ENCODE results near the gene CA9. TPM values are rescaled to one million over a fixed set of nuclear protein-coding genes. Genes with fewer than 3 reads are reported as not detected.
A peak's percentile ranks its signal among the peaks of the same experiment; 100 is the strongest.
"Not testable (repeated sequence)": the region's sequence is repeated elsewhere in the genome, so short reads cannot be mapped to it uniquely, and the experiment has no call there.

The CA9 gene
- polyA plus RNA-seq, 3 donors from 2014 or later: not detected

- Mint-ChIP-seq H3K4me3 (no peak overlapping the region), H3K27ac (peak overlapping the region in 3 of 6 donors; percentile 3 to 53 (median 28)), H3K36me3 (peaks cover 9 to 16% (median 10%) of the 10 kb centered on the region in 3 donors), H3K9me3 (no peaks in the 10 kb centered on the region), H3K4me1 (peaks cover 72 to 85% of the 10 kb centered on the region in 2 donors), H3K27me3 (ENCODE audit: low read depth in 3 of 3) (peaks cover 10 to 15% (median 10%) of the 10 kb centered on the region in 3 donors)
- DNase-seq: no peak
Observed at GRCh38 chr9:35643046-35643445, 30.7 kb upstream of the CA9 start.

DNA sequence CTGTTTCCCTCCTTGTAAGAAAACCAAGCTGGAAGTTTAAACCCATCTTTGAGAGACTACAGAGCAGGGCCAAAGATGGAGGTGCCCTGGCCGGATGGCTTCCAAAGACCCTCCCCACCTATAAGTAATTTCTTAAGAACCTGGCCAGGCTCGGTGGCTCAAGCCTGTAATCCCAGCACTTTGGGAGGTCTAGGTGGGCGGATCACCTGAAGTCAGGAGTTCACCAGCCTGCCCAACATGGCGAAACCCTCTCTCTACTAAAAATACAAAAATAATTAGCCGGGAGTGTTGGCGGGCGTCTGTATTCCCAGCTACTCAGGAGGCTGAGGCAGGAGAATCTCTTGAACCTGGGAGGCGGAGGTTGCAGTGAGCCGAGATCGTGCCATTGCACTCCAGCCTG is 28.0 kb upstream of the CA9 start:
- Mint-ChIP-seq H3K27ac (peak overlapping the region; percentile 97 to 99 (median 98)), H3K4me3 (peak overlapping the region; percentile 92 to 100 (median 96)), H3K27me3 (ENCODE audit: low read depth in 3 of 3) (peaks cover 10 to 18% (median 10%) of the 10 kb centered on the region in 3 donors), H3K4me1 (peaks cover 66 to 76% of the 10 kb centered on the region in 2 donors)
- not testable (repeated sequence) for H3K36me3 Mint-ChIP-seq, H3K9me3 Mint-ChIP-seq, DNase-seq

GRCh38 chr9:35646153-35646532 is 27.6 kb upstream of the CA9 start:
- H3K27me3 Mint-ChIP-seq (ENCODE audit: low read depth in 3 of 3): peaks cover 10 to 18% (median 10%) of the 10 kb centered on the region in 3 donors
- peak overlapping the region; percentile 92 to 100 (median 96) for H3K4me3 Mint-ChIP-seq
- peak overlapping the region; percentile 97 to 99 (median 98) for H3K27ac Mint-ChIP-seq
- no peaks in the 10 kb centered on the region for H3K9me3 Mint-ChIP-seq
- H3K36me3 Mint-ChIP-seq: peaks cover 0 to 5% (median 4%) of the 10 kb centered on the region in 3 donors
- H3K4me1 Mint-ChIP-seq: peaks cover 62 to 73% of the 10 kb centered on the region in 2 donors
- DNase-seq: no peak

- Mint-ChIP-seq H3K27ac (peak overlapping the region; percentile 97 to 99 (median 98)), H3K4me1 (peaks cover 57 to 73% of the 10 kb centered on the region in 2 donors), H3K36me3 (peaks cover 0 to 4% (median 4%) of the 10 kb centered on the region in 3 donors), H3K9me3 (no peaks in the 10 kb centered on the region), H3K27me3 (ENCODE audit: low read depth in 3 of 3) (peaks cover 10 to 18% (median 10%) of the 10 kb centered on the region in 3 donors), H3K4me3 (peak overlapping the region; percentile 92 to 100 (median 96))
- peak; percentile 91 to 92 (median 91) for DNase-seq
Observed at GRCh38 chr9:35646533-35647265, 27.0 kb upstream of the CA9 start.

- H3K27ac Mint-ChIP-seq: peak overlapping the region in 4 of 6 donors; percentile 60 to 79 (median 72)
- DNase-seq: no peak
- peak overlapping the region in 3 of 5 donors; percentile 25 to 41 (median 30) for H3K4me3 Mint-ChIP-seq
- no peaks in the 10 kb centered on the region for H3K36me3 Mint-ChIP-seq
- no peaks in the 10 kb centered on the region for H3K9me3 Mint-ChIP-seq
- peaks cover 10 to 18% (median 10%) of the 10 kb centered on the region in 3 donors for H3K27me3 Mint-ChIP-seq (ENCODE audit: low read depth in 3 of 3)
- peaks cover 47 to 57% of the 10 kb centered on the region in 2 donors for H3K4me1 Mint-ChIP-seq
Observed at GRCh38 chr9:35649431-35650340, 24.0 kb upstream of the CA9 start.

DNA sequence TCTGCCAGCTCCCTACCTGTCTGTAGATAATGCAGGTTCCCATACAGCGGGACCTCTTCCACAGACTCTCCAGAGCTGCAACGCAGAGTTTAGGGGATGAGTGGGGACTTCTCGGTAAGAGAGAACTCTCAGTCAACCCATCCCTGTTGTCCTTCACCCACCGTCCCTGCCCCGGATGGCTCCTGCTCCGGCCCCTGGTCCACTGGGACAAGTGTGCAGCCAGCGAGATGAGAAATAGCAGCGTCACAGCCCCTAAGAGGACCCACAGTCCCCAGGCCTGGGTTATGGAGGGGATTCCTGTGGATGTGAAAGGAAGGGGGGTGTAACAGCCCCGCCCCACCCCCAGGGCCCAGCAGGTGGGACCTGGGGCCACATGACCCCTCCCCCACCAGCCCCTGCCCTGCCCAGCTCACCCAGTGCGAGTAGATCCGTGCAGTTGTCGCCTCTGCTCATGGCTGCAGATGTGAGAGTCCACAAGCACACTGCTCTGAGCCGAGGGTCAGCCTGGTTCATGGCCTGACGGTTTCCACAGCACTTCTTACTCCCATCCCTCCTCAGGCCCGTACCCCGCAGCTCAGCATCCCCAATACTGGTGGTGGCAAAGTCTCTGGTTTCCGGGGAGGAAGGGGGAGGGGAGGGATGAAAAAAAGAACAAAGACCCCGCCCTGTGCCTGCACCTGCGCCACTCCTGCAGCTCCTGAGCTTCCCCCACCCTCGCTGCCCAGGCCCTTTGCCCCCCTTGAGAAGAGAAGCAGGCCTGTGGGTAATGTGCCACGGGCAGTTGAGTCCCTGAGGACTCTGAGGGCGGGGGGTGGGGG is 23.2 kb upstream of the CA9 start, which contains the start of gene SIT1:
Gene SIT1, minus strand, starts transcription at position 591 of the 818 bp plus-strand sequence. Its CDS starts 78 bp downstream, at position 513.
- Mint-ChIP-seq H3K9me3 (no peaks in the 10 kb centered on the region), H3K4me1 (peaks cover 45 to 51% of the 10 kb centered on the region in 2 donors)

GRCh38 chr9:35651956-35652828 is 21.5 kb upstream of the CA9 start:
- H3K27me3 Mint-ChIP-seq (ENCODE audit: low read depth in 3 of 3): peaks cover 8 to 16% (median 14%) of the 10 kb centered on the region in 3 donors
- DNase-seq: no peak
- H3K4me3 Mint-ChIP-seq: no peak overlapping the region
- H3K36me3 Mint-ChIP-seq: no peaks in the 10 kb centered on the region
- H3K27ac Mint-ChIP-seq: no peak overlapping the region
- H3K9me3 Mint-ChIP-seq: no peaks in the 10 kb centered on the region
- peaks cover 47 to 54% of the 10 kb centered on the region in 2 donors for H3K4me1 Mint-ChIP-seq

More for the DNA sequence above, 23.2 kb upstream of the CA9 start, which contains the start of gene SIT1:
- Mint-ChIP-seq H3K27ac (peak within 1 kb of the TSS in 3 of 6 donors; percentile 15 to 50 (median 37)), H3K36me3 (no peaks in the 10 kb centered on the region), H3K27me3 (ENCODE audit: low read depth in 3 of 3) (peaks cover 10 to 18% (median 10%) of the 10 kb centered on the region in 3 donors), H3K4me3 (no peak within 1 kb of the TSS)
- DNase-seq: no peak

- Mint-ChIP-seq H3K4me1 (peaks cover 47 to 54% of the 10 kb centered on the region in 2 donors), H3K27ac (no peak overlapping the region), H3K27me3 (ENCODE audit: low read depth in 3 of 3) (peaks cover 8 to 16% (median 14%) of the 10 kb centered on the region in 3 donors), H3K4me3 (no peak overlapping the region), H3K9me3 (peaks cover 0 to 2% (median 1%) of the 10 kb centered on the region in 6 donors), H3K36me3 (no peaks in the 10 kb centered on the region)
- no peak for DNase-seq
Observed at GRCh38 chr9:35652829-35653209, 20.9 kb upstream of the CA9 start.

GRCh38 chr9:35653611-35654010 is 20.1 kb upstream of the CA9 start:
- Mint-ChIP-seq H3K9me3 (peaks cover 0 to 5% (median 3%) of the 10 kb centered on the region in 6 donors), H3K4me1 (peaks cover 41 to 50% of the 10 kb centered on the region in 2 donors), H3K27me3 (ENCODE audit: low read depth in 3 of 3) (peaks cover 13 to 21% (median 20%) of the 10 kb centered on the region in 3 donors), H3K36me3 (no peaks in the 10 kb centered on the region), H3K27ac (no peak overlapping the region), H3K4me3 (no peak overlapping the region)
- no peak for DNase-seq

DNA sequence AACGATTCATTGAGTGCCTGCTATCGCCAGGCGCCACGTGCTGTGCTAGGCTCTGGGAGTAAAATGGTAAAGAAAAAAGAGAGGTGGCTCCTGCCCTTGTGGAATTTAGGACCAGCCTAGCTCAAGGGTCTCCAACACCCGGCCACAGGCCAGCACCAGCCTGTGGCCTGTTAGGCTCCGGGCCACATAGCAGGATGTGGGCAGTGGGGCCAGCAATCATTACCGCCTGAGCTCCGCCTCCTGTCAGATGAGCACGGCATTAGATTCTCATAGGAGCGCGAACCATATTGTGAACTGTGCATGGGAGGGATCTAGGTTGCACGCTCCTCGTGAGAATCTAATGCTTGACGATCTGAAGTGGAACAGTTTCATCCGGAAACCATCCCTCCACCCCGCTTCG is 17.4 kb upstream of the CA9 start:
- Mint-ChIP-seq H3K36me3 (peaks cover 8 to 19% (median 19%) of the 10 kb centered on the region in 3 donors), H3K27me3 (ENCODE audit: low read depth in 3 of 3) (peaks cover 11 to 30% (median 24%) of the 10 kb centered on the region in 3 donors), H3K27ac (peak overlapping the region; percentile 97 to 100 (median 99)), H3K4me1 (peaks cover 51 to 61% of the 10 kb centered on the region in 2 donors), H3K9me3 (peaks cover 0 to 5% (median 3%) of the 10 kb centered on the region in 6 donors), H3K4me3 (peak overlapping the region; percentile 81 to 91 (median 87))
- DNase-seq: peak; percentile 46 to 50 (median 48)

GRCh38 chr9:35656831-35657545 is 16.7 kb upstream of the CA9 start:
- H3K36me3 Mint-ChIP-seq: peaks cover 12 to 23% (median 23%) of the 10 kb centered on the region in 3 donors
- peak overlapping the region; percentile 97 to 100 (median 99) for H3K27ac Mint-ChIP-seq
- DNase-seq: no peak
- H3K4me3 Mint-ChIP-seq: peak overlapping the region; percentile 81 to 91 (median 87)
- peaks cover 11 to 30% (median 24%) of the 10 kb centered on the region in 3 donors for H3K27me3 Mint-ChIP-seq (ENCODE audit: low read depth in 3 of 3)
- peaks cover 56 to 65% of the 10 kb centered on the region in 2 donors for H3K4me1 Mint-ChIP-seq
- H3K9me3 Mint-ChIP-seq: peaks cover 0 to 5% (median 3%) of the 10 kb centered on the region in 6 donors

Data from immature natural killer cell (primary cell).